Tibial artery (tissue), 4 donors: ENCODE data around the gene TNFAIP8L1.

Experiments used
- DNase-seq, 2 donors: peaks; one replicate each; pipeline ENCODE4 v3.0.0-alpha.2; 2019
- H3K27ac ChIP-seq, 2 donors: fragments of 200-600 bp; sonication (generic) in 1 of 2; 1 replicate in 1 of 2; 2 replicates in 1 of 2; pipeline ENCODE4 v1.5.1; 2018 to 2019; ENCODE audit warnings: mild to moderate bottlenecking in 1 of 2
- H3K27me3 ChIP-seq, 2 donors: fragments of 200-600 bp; sonication (generic) in 1 of 2; one replicate each; pipeline versions ENCODE4 v1.5.1 to v1.6.0; 2016 to 2019
- H3K36me3 ChIP-seq, 3 donors: fragments of 200-600 bp; sonication (generic) in 2 of 3; one replicate each; pipeline ENCODE4 v1.5.1; 2016 to 2019; ENCODE audit warnings: mild to moderate bottlenecking in 2 of 3
- H3K4me1 ChIP-seq, 4 donors: fragments of 200-600 bp; sonication (generic) in 2 of 4; 1 replicate in 3 of 4; 2 replicates in 1 of 4; pipeline ENCODE4 v1.5.1; 2016 to 2019
- H3K4me3 ChIP-seq, 2 donors: fragments of 200-600 bp; sonication (generic) in 1 of 2; 1 replicate in 1 of 2; 2 replicates in 1 of 2; pipeline ENCODE4 v1.5.1; 2018 to 2019; ENCODE audit warnings: mild to moderate bottlenecking in 2 of 2
- H3K9me3 ChIP-seq, 3 donors: fragments of 200-600 bp; sonication (generic) in 1 of 3; one replicate each; pipeline ENCODE4 v1.5.1; 2016 to 2019
- CTCF ChIP-seq, 2 experiments: fragments of 200-600 bp in 1 of 2; fragments of 450-650 bp in 1 of 2; IDR thresholded peaks; one replicate each; pipeline ENCODE4 v1.5.1; 2017 to 2019; ENCODE audit warnings: antibody characterized with exemption in 2 of 2, mild to moderate bottlenecking in 1 of 2, moderate library complexity in 1 of 2
- intact Hi-C: fragments of 100-400 bp; cut with DNase I; formaldehyde crosslinking; loops from one replicate; pipeline ENCODE4 v1.15.0; 2023; ENCODE audit warnings: low total_unique reads

The TNFAIP8L1 gene

GRCh38 chr19:4657835-4658234 lies 18.5 kb downstream of the TNFAIP8L1 start:
- no peak for TF ChIP-seq CTCF (IDR thresholded peaks at IDR 0.05)
- Histone ChIP-seq H3K27me3 (no peaks in the 10 kb centered on the region), H3K36me3 (peaks cover 38 to 87% (median 68%) of the 10 kb centered on the region in 3 donors), H3K9me3 (peaks cover 0 to 15% (median 6%) of the 10 kb centered on the region in 3 donors), H3K4me1 (no peaks in the 10 kb centered on the region), H3K4me3 (no peak overlapping the region), H3K27ac (no peak overlapping the region)
- intact Hi-C loops, result no loop called here
- no peak for DNase-seq

GRCh38 chr19:4660181-4660791 lies 21.0 kb downstream of the TNFAIP8L1 start:
- H3K4me1 ChIP-seq, result no peaks in the 10 kb centered on the region
- no peak for DNase-seq
- H3K27ac ChIP-seq, result no peak overlapping the region
- peaks cover 0 to 15% (median 6%) of the 10 kb centered on the region in 3 donors for H3K9me3 ChIP-seq
- no peak overlapping the region for H3K4me3 ChIP-seq
- TF ChIP-seq CTCF (IDR thresholded peaks at IDR 0.05), result no peak
- H3K27me3 ChIP-seq, result no peaks in the 10 kb centered on the region
- intact Hi-C loops, result no loop called here
- peaks cover 48 to 95% (median 82%) of the 10 kb centered on the region in 3 donors for H3K36me3 ChIP-seq

- Histone ChIP-seq H3K36me3 (peaks cover 51 to 92% (median 89%) of the 10 kb centered on the region in 3 donors), H3K4me1 (no peaks in the 10 kb centered on the region), H3K27ac (no peak overlapping the region), H3K4me3 (no peak overlapping the region), H3K27me3 (no peaks in the 10 kb centered on the region), H3K9me3 (peaks cover 0 to 15% (median 6%) of the 10 kb centered on the region in 3 donors)
- no peak for DNase-seq
- intact Hi-C loops, result no loop called here
- TF ChIP-seq CTCF (IDR thresholded peaks at IDR 0.05), result no peak
Measured at GRCh38 chr19:4660993-4661392, 21.7 kb downstream of the TNFAIP8L1 start.

- Histone ChIP-seq H3K27ac (no peak overlapping the region), H3K4me3 (no peak overlapping the region), H3K9me3 (peaks cover 0 to 15% (median 6%) of the 10 kb centered on the region in 3 donors), H3K4me1 (no peaks in the 10 kb centered on the region), H3K36me3 (peaks cover 60 to 93% (median 92%) of the 10 kb centered on the region in 3 donors), H3K27me3 (no peaks in the 10 kb centered on the region)
- no peak for TF ChIP-seq CTCF (IDR thresholded peaks at IDR 0.05)
- DNase-seq, result no peak
- intact Hi-C loops, result no loop called here
Measured at GRCh38 chr19:4662020-4662695, 22.8 kb downstream of the TNFAIP8L1 start.

- H3K36me3 ChIP-seq, result peaks cover 54 to 93% (median 92%) of the 10 kb centered on the region in 3 donors
Measured at GRCh38 chr19:4662812-4663211, 23.5 kb downstream of the TNFAIP8L1 start.

More at GRCh38 chr19:4662812-4663211, 23.5 kb downstream of the TNFAIP8L1 start:
- Histone ChIP-seq H3K27me3 (no peaks in the 10 kb centered on the region), H3K4me1 (no peaks in the 10 kb centered on the region), H3K4me3 (no peak overlapping the region), H3K9me3 (peaks cover 0 to 14% (median 6%) of the 10 kb centered on the region in 3 donors), H3K27ac (no peak overlapping the region)
- intact Hi-C loops, result no loop called here
- no peak for DNase-seq
- no peak for TF ChIP-seq CTCF (IDR thresholded peaks at IDR 0.05)
